Cardiac fibroblast (primary cell): ENCODE results near the gene SAPCD2.

Experiments used
- DNase-seq, 2 donors: peaks; one replicate each; pipeline versions ENCODE4 v3.0.0 to v3.0.0-alpha.2; 2010; ENCODE audit warnings: low read depth in 2 of 2
- H3K4me3 ChIP-seq, 2 donors: replicated peaks in 1 of 2; 1 replicate in 1 of 2; 2 replicates in 1 of 2; pipeline ENCODE4 v1.5.1; 2011; ENCODE audit warnings: low read depth in 2 of 2, low read length in 2 of 2, mild to moderate bottlenecking in 2 of 2, moderate library complexity in 1 of 2
- CTCF ChIP-seq: IDR thresholded peaks from one replicate; pipeline ENCODE4 v1.5.1; 2011; ENCODE audit warnings: low read depth, mild to moderate bottlenecking, low read length, inconsistent platforms

SAPCD2 gene

DNA sequence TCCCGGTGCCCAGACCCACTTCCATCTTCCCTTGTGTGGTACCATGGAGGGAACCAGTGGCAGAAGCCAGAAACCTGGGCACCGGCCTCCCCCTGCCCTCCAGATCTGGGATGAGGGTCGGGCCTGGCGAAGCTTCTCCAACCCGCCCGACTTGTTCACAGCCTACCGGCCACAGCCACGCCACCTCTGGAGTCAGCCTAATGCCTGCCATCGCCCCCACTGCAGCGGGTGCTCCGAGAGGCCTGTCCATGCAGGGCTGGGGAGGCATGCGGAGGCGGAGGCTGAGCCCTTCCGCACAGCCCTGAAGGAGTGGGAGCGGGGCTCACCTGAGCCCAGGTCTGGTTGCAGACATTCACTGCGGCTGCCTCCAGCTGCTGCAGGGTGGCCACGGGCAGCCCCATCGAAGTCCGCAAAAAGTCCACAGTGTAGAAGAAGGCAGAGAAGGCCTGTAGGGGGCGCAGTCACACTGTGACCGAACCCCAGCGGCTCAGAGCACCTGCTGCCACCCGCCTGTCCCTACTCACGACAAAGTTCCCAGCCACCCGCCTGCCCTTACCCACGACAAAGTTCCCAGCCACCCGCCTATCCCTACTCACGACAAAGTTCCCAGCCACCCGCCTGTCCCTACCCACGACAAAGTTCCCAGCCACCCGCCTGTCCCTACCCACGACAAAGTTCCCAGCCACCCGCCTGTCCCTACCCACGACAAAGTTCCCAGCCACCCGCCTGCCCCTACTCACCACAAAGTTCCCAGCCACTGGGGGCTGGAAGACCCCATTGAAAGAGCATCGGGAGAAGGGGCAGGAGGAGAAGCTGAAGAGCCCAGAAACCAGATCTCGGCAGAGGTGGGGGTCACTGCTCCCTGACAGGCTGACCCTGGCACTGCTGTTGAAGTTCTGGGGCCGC, 20.6 kb downstream of the SAPCD2 start:
- TF ChIP-seq CTCF: peak; percentile 54
- peak; percentile 46 to 61 for DNase-seq
- H3K4me3 ChIP-seq: no peak overlapping the region

- H3K4me3 ChIP-seq: no peak overlapping the region
These were observed 21.5 kb downstream of the SAPCD2 start for GRCh38 chr9:137048655-137049543.

DNA sequence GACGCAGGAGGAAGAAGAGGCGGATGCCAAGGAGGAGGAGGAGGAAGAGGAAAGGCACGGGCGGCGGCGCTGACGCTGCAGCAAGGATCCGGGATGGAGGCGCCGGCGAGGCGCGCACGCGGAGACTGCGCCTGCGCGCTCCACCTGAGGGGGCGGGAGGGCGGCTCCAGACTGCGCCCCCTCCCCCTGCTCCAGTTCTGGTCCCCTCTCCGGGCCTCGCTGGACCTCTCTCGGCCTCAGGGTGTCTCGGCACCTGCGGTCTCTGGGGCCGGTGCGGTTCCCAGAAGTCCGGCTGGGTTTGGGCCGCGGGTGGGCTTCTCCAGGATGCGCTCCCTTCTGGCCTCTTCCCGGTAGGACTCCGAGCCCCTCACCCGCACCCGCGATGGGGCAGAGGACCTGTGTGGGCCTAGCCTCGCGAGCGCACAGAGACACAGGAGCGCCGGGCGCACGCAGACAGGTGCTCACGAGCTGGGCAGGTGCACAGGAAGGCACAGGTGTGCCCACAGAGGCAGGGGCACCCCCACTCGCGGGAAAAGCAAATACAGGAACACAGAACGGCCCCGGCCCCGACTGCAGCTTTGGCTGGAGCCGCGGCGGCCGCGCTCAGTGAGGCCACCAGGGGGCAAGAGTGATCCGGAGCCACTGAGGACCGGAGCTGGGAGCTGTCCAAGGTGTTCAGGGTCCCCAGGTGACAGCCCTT, 24.1 kb downstream of the SAPCD2 start, which contains the start of gene NPDC1:
Gene NPDC1 (minus strand): TSS at position 90 of the 700 bp plus-strand sequence. CDS start 188 bp downstream, outside the sequence.
- TF ChIP-seq CTCF: peak; percentile 96
- H3K4me3 ChIP-seq: peak within 1 kb of the TSS; percentile 55 to 63
- DNase-seq: peak; percentile 72 to 75

More at GRCh38 chr9:137048655-137049543, 21.5 kb downstream of the SAPCD2 start:
- no peak for TF ChIP-seq CTCF
- no peak for DNase-seq

GRCh38 chr9:137045294-137046087, 24.9 kb downstream of the SAPCD2 start:
- peak overlapping the region; percentile 55 to 63 for H3K4me3 ChIP-seq
- TF ChIP-seq CTCF: no peak
- DNase-seq: peak; percentile 45 to 56

GRCh38 chr9:137044502-137045177, 25.7 kb downstream of the SAPCD2 start:
- TF ChIP-seq CTCF: no peak
- peak overlapping the region; percentile 53 to 63 for H3K4me3 ChIP-seq
- DNase-seq: no peak
